Activated CD4-positive, CD25-positive, alpha-beta regulatory T cell treated with anti-CD3 and anti-CD28 coated beads, Interleukin-2, amount 50 U/mL, for 16 hours (primary cell): ENCODE data around the gene VWC2.

Experiments
- DNase-seq: peaks from one replicate; pipeline ENCODE4 v3.0.0-alpha.2; 2020; ENCODE audit warnings: low read depth, low spot score

VWC2 gene

DNA sequence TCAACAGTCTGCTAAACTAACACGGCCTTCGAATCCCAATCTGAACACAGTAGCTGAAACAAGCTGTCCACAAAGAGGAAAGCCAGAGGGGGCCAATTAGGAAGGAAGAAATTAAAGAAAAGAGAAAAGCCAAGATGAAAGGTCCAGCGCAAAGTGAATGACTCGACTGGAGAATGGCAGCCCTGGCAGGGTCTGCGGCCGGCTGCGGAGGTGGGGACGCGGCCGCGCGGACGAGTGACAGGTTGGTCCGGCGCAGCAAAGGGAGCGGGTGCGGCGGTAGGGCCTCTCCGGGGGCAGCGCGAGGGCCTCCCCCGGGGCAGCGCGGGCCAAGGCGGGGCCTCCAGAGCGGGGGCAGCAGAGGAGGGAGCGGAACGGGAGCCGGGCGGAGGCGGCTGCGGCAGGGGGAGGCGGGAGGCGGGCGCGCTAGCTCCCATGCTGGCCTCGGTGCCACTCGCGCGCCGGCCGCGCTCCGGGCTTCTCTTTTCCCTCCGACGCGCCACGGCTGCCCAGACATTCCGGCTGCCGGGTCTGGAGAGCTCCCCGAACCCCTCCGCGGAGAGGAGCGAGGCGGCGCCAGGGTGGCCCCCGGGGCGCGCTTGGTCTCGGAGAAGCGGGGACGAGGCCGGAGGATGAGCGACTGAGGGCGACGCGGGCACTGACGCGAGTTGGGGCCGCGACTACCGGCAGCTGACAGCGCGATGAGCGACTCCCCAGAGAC lies at the start of gene VWC2:
TSS of gene VWC2 (plus strand) at position 421 of the 718 bp plus-strand sequence. CDS start 1,798 bp downstream, outside the sequence.
- DNase-seq: no peak

DNA sequence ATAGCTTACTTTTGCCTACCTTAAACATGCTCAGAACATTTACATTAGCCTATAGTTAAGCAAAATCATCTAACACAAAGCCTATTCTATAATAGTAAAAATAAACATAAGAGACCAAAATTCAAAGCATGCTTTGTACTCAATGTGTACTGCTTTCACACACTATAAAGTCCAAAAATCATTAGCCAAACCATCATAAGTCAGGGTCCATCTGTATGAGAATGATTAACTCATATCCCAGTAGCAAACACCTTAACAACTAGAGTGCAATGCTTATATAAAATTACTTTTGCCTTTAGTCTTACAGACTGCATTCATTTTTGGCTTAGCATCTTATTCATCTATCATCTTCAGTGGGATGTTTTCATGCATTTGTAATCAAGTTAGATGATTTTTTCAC lies 49.4 kb upstream of the VWC2 start:
- DNase-seq: no peak

DNA sequence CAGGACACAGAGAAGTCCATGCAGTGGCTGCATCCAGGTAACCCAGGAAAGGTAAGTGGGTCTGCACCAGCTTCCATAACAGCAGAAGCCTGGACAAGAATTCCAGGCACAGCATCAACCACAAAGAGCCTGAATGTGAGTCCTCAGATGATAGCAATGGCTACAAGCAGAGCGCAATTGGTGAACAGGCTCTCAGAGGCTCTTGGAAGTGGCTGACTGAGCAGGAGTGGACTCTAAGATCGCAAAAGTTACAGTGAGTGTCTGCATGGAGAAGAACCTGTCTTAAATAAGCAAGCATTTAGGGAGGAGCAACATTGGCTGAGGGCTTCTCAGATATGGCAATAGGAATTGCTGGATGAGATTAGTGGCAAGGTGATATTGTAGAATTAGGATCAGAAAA lies 41.6 kb upstream of the VWC2 start:
- DNase-seq: no peak

DNA sequence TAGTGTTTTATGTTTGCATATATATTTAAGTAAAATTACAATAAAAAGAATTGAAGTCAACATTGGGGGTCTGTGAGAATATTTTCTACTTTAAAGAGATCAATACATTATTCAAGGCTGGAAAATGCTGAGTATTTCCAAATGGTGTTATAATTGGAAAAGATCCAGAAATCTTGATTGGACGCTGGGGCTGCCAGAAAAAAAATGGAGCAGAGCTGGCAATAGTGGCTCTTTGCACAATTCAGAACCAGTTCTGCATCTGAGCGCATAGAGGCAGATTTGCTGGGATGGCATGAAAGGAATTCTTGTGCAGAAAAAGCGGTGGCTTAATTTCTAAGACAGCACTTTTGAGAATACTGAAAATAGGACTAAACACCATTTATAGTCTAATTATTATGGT lies 10.8 kb upstream of the VWC2 start:
- DNase-seq: no peak

DNA sequence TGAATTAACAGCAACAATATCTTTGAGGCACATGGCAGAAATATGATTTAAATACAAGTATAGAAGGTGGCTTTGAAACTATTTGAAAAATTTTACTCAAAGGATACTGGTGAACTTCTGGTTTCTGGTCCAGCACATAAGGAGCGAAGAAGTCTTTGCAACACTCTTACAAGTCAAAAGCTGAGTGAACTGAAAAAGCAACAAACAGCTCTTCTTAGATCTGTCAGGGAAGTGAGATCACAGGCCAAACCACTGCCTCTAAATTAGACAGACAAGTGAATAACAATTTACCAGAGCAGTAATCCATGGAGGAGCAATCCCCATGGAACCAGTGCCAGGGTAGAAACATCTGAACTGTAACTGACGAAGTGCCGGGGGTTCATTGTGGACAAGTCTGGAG lies 9.6 kb upstream of the VWC2 start:
- no peak for DNase-seq

DNA sequence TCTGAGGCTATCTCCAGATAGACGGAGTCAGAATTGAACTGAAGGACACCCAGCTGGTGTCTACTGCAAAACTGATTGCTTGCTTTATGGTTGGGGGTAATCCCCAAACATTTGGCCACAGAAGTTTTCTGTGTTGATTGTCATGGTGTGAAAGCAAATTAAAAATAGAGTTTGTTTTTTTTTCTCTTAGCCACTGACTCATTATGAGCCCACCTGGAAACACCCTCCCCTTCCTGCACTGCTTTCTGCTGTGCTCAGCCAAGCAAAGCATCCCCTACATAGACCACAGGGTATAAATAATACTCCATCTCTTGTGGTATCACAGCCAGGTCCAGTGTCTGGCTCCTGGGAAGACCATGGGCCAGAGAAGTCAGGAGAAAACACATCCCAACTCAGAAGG lies 6.5 kb upstream of the VWC2 start:
- no peak for DNase-seq

DNA sequence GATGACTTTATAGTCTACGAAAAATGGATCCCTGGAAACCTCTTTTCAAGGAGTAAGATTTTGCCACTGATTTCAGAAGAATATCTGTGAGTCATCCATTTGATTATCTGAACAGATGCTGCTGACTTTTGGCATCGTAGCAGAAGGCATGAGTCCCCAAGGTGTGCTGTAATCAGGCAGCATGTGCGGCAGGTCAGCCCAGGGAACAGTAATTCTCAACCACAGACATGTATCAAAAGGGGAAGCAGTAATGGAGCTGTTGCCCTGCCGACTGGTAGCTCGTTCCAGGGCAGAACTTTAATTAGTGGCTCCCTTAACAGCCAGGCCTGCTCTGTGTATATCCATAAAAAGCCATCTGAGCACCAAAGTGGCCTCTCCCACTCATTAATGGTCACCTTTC lies 5.7 kb upstream of the VWC2 start:
- no peak for DNase-seq

DNA sequence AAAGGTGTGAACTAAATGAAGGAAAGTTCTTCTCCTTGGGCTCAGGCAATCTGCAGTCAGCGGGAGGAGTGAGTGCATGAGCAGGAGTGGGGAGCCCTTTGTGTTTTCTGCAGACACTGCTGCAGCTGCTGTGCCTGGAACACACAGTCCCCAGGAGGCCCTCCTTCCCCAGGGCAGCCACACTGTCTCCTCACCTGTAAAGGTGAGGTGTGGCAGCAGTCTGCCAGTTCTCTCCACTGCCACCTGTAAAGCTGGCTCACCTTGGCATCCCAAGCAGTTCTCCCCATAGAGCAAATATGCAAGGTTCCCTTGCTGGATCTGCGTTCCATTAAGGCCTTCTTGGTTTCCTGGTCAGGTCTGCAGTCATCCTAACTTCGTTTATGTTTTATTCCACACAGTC lies 5.2 kb upstream of the VWC2 start:
- no peak for DNase-seq

DNA sequence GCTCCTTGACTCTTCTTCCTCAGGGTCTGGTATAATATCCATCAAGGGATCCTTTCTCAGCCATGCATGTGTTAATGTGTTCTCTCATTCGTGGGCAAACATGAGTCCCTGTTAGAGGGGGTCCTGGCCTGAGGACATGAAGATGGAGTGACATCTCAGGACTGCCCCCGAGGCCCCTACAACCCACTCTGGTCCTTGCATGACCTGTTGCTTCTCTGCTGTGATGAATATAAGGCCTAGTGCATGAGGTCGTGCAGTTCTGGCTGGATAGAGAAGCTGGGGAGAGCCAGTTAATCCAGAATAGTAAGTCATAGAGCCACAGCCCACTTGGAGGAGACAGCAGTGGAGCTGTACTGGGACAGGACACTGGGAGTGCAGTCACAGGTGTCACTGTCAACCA lies 4.6 kb upstream of the VWC2 start:
- no peak for DNase-seq

DNA sequence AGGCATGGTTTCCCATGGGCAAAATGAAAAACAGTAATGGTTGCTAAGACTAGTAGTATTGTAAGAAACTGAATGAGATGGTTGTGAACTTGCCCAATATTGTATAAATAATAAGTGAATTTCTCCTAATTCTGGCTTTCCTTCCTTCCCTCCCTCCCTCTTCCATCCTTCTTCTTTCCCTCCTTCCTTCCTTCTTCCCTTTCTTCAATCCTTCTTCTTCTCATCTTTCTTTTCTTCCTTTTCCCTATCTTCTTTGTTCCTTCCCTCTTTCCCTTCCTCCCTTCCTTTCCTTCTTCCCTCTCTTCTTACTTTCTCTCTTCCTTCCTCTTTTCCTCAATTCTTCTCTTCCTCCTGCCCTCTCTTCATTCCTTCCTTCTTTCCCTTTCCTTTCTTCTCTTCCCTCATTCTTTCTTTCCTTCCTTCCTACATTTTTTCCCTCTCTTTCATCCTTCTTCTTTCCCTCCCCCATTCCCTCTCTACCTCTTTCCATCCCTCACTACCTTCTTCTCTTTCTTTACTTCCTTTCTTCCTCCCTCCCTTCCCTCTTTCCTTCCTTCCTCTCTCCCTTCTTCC lies 4.1 kb upstream of the VWC2 start:
- DNase-seq: no peak

DNA sequence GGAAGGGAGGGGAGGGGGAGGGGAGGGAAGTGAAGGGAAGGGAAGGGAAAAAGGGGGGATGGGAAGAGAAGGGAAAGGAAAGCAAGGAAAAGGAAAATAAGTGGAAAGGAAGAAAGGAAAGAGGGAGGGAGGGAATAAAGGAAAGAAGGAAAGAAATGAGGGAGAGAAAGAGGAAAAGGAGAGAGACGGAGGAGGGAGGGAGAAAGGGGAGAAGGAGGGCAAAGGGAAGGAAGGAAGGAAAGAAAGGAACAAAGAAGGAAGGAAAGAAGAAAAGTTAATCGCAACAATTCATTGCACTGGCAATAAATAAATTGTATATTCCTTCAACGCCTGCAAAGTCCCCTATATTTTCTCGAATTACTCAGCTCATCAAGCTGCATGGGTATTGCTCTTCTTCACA lies 2.6 kb upstream of the VWC2 start:
- DNase-seq: no peak

DNA sequence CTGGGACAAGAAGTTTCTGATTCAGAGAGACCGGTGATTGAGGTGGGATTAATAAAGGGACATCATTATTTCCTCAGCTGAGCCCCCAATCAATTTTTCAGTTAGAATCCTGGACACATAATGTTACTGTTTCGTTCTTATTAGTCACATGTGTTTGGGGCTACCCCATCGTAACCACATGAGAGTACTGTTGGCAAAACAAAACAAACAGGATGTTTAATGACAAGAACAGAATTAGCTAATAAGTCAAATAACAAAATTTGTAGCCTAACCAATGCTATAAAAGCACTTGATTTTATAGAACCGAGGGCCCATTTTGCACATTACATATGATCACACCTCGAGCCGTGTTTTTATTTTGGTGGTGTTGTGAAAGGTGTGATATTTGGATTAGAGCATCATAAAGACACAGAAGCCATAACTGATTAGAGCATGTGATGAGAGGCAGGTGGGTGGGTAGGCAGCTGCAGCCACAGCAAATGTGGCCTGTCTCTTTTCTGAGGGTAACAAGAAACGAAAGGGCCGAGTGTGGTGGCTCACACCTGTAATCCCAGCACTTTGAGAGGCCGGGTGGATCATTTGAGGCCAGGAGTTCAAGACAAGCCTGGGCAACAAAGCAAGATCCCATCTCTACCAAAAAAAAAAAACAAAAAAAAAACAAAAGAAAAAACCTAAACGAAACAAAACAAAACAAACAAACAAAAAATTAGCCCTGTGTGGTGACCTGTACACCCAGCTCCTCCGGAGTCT lies 1.8 kb upstream of the VWC2 start:
- DNase-seq: no peak

DNA sequence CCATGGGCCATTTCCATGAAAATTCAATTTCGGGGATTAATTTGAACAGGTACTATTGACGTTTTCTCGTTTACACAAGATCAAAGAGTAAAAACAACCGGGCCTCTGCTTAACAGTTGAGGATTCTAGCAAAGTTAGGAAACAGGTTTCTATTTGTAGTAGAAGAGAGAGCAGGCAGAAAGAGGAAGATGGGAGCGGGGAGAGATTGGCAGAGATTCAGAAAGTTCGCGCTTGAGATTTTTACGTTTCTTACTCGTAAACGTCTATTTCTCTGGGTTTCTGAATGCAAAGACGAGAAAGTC lies 571 bp upstream of the VWC2 start:
- no peak for DNase-seq

DNA sequence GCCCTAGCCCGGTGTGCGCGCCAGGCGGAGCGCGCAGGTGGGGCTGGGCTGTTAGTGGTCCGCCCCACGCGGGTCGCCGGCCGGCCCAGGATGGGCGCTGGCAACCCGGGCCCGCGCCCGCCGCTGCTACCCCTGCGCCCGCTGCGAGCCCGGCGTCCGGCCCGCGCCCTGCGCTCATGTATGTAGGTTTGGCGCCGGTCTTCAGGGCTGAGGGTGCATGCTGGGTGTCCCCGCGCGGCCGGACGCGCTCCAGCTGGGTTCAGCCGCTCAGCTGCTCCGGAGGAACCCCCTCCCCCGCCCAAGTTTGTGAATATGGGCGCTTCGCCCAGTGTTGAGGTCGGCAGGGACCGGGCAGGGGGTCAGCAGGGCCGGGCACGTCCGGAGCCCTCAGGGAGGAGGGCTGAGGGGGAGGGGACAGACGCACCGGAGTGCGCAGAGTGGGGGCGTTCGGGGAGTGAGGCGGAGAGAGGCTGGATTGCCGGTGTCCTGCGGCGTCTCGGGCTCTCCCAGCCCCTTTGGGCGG lies 559 bp downstream of the VWC2 start:
- no peak for DNase-seq

DNA sequence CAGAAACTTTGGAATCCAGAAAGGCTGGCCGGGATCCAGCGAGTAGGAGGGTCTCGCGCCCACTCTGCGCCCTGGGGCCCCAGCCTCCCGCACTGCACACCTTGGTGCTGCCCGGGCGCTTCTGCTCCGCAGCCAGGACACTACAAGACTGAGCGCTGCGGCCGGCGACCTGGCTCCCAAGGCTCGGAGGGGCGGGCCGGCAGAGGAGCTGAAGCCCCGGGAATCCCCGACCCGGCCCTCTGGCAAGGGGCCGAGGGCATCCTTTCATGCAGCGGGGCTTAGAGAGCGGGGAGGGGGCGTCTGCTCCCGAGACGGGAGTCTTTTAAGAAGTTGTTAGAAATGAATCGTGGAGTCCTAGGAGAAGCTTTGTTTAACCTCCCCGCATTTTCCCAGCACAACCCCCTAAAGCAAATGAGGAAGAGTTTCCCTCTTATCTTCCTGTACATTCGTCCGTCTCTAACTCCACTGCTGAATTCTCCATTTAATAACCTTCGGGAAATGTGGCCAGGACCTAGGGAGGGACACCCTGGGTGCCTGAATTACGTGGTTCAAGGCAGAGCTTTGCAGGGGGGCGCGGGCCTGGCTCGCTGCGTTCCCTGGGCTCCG lies 1.1 kb downstream of the VWC2 start:
- DNase-seq: no peak

DNA sequence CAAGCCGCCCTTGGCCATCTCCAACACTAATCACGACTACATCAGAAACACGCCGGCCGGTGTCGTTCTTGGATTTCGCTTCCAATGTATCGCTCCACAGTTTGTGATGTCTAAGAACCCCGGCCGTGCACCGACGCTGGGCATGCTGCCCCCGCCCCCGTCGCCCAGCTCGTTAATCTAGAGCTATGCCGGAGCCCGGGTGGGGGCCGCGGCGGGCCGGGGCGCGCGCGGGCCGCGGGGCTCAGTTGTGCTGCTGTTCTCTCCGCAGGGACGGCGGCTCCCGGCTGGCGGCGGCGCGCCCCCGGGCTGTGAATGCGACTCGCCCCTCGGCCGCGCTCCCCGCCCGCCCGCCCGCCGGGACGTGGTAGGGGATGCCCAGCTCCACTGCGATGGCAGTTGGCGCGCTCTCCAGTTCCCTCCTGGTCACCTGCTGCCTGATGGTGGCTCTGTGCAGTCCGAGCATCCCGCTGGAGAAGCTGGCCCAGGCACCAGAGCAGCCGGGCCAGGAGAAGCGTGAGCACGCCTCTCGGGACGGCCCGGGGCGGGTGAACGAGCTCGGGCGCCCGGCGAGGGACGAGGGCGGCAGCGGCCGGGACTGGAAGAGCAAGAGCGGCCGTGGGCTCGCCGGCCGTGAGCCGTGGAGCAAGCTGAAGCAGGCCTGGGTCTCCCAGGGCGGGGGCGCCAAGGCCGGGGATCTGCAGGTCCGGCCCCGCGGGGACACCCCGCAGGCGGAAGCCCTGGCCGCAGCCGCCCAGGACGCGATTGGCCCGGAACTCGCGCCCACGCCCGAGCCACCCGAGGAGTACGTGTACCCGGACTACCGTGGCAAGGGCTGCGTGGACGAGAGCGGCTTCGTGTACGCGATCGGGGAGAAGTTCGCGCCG lies 1.9 kb downstream of the VWC2 start:
- DNase-seq: no peak

DNA sequence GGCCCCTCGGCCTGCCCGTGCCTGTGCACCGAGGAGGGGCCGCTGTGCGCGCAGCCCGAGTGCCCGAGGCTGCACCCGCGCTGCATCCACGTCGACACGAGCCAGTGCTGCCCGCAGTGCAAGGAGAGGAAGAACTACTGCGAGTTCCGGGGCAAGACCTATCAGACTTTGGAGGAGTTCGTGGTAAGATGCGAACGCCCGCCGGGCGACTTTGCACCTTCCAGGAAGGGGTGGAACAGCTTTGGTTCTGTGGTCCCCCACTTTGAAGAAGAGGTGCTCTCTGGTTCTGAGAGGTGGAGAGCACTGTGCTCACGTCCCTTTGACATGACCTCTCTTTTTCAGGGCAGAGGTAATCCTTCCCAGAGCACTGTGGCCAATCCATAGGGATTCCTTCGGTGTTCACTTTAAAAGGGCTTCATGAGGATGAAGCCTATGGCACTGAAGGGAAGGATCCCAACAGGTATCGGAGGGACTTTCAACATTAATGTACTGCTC lies 2.6 kb downstream of the VWC2 start:
- no peak for DNase-seq

DNA sequence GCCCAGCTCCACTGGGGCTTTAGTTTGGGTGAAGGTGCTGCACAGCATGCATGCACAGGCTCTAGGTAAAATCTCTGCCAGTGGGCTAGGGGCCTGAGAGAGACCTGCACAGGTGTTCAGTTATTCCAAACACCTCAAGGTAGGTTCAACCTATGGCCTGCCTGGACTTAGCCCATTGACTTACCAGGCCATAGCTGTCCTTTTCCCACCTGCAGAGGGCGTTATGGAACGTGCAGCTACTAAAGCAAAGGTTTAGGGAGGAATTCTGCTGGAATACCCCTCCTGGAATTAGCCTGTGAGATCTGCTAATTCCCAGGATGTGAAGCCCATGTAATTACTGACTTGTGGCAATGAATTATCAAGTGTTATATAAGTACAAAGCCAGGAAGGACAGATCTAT lies 3.6 kb downstream of the VWC2 start:
- no peak for DNase-seq

DNA sequence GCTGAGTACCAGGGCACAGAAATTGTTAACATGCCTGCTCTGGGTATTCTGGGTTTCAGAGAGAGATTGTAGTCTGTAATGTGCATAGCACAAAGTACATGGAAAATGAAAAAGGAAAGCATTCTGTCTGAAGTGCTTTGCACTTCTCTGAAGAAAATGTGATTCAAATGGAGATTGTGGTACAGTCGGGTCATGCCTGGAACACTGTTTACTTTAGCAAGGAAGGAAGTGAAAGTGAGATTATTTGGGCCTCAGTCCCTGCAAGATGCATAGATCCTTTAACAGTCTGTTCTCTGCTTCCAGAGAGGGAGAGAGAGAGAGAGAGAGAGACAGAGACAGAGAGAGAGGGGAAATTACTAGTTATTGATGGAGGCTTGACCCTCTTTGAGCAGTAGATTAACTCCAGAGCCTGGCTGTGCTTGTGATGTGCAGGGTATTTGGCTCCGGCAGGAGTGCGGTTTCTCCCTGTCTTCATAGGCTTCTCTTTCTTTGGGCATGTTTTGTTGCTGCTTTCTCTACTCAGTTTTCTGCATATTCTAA lies 5.4 kb downstream of the VWC2 start:
- no peak for DNase-seq

DNA sequence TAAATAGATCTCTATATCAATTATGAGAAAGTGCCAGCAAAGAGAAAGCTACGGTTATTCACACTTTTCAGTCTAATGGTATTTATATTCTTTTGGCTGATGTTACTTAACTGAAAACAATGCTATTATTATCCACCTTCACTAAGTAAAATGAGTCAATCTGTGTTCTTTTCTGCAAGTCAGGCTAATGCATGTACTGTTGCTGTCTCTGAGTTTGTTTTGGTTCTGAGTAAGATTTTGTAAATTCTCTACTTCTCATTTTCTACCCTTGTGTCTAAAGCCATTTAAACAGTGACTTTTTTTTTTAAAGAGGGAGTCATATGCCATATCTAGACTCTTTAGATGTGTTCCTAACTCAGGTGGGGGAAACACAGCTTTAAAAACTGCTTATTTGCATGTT lies 7.5 kb downstream of the VWC2 start:
- DNase-seq: no peak

DNA sequence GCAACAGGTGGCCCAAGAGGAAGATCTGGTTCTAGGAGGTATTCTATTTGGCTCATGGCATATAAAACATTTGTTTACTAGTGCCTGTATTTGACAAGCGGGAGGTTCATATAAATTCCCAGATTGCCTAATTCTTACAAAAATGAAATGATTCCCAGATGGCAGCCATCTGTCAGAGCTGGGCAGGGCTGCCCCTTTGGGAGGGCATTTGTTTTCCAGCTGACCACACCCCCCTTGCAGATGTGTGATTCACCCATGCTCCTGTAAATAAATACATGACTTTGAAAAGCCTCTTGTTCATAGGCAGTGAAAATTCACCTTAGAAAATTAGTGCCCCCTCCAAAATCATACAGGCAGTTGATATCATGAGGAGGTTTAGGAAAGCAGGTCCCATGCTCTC lies 8.6 kb downstream of the VWC2 start:
- no peak for DNase-seq
